ENCODE results near the gene DOCK11.

The DOCK11 gene

DNA sequence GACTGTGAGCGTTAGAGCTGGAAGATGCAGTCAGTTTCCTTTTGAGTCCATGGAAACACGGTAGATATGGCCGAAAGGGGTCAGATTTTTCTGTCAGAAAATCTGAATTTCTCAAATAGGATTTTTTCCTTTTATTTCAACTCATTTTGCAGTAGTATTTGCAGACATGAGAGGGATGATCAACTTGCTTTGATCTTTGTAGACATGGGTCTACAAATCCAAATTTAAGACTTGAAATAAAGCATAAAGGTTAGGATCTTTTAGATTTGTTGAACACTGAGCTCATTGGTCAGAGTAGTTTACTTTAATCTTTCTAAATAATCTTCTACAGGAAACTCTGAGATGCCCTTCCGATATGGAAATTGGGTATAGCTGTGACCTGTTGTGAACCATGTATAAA lies 44.7 kb downstream of the DOCK11 start:
- in situ Hi-C loops (cut with HindIII; ENCODE audit: low sequenced_read_pairs): no loop called here
- no peak for DNase-seq (ENCODE audit: low read depth)
- TF ChIP-seq, protein P1, sequence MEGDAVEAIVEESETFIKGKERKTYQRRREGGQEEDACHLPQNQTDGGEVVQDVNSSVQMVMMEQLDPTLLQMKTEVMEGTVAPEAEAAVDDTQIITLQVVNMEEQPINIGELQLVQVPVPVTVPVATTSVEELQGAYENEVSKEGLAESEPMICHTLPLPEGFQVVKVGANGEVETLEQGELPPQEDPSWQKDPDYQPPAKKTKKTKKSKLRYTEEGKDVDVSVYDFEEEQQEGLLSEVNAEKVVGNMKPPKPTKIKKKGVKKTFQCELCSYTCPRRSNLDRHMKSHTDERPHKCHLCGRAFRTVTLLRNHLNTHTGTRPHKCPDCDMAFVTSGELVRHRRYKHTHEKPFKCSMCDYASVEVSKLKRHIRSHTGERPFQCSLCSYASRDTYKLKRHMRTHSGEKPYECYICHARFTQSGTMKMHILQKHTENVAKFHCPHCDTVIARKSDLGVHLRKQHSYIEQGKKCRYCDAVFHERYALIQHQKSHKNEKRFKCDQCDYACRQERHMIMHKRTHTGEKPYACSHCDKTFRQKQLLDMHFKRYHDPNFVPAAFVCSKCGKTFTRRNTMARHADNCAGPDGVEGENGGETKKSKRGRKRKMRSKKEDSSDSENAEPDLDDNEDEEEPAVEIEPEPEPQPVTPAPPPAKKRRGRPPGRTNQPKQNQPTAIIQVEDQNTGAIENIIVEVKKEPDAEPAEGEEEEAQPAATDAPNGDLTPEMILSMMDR (IDR thresholded peaks at IDR 0.05; ENCODE audit: low read depth, low read length, missing control alignments): no peak
- no peak overlapping the region for H3K4me3 ChIP-seq (ENCODE audit: low read depth, low read length)

DNA sequence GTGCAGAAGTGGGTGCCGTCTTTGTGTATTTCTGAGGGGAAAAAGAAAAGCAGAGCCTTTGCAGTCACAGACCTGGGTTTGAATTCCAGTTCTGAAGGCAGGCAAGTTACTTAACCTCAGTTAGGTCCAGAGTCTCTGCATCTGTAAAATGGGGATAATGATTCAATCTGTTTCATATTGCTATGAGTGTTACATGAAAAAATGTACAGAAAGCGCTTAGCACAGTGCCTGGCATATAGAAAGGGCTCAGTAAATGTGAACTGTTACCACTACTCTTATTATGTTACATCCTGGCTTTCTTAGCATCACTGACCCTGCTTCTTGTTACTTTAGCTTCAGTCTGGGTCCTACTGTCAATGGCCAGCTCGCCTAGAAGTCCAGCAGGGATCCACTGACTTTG lies 45.9 kb downstream of the DOCK11 start:
- TF ChIP-seq, protein P1 (IDR thresholded peaks at IDR 0.05; ENCODE audit: low read depth, low read length, missing control alignments): no peak
- H3K4me3 ChIP-seq (ENCODE audit: low read depth, low read length): no peak overlapping the region
- no peak for DNase-seq (ENCODE audit: low read depth)
- in situ Hi-C loops (cut with HindIII; ENCODE audit: low sequenced_read_pairs): no loop called here

DNA sequence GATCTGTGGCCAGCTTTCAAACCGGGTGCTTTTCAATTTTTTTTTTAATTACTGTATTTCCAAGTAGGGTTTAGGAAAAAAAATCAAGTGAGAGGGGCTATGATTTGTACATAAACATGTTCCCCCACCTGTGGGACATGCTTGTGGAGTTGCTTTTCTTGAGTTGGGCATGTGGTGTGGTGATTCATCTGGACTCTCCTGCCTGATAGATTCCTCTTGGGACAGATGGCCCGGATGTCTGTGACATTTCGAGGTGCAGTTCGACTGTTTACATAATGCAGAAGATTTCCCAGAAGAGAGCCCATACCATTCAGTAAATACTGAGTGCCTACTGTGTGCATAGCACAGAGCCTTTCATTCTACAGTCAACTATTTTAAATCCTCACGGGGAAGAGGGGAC lies 49.9 kb downstream of the DOCK11 start:
- in situ Hi-C loops (cut with HindIII; ENCODE audit: low sequenced_read_pairs): no loop called here
- no peak for DNase-seq (ENCODE audit: low read depth)
- TF ChIP-seq, protein P1 (IDR thresholded peaks at IDR 0.05; ENCODE audit: low read depth, low read length, missing control alignments): no peak
- H3K4me3 ChIP-seq (ENCODE audit: low read depth, low read length): no peak overlapping the region

DNA sequence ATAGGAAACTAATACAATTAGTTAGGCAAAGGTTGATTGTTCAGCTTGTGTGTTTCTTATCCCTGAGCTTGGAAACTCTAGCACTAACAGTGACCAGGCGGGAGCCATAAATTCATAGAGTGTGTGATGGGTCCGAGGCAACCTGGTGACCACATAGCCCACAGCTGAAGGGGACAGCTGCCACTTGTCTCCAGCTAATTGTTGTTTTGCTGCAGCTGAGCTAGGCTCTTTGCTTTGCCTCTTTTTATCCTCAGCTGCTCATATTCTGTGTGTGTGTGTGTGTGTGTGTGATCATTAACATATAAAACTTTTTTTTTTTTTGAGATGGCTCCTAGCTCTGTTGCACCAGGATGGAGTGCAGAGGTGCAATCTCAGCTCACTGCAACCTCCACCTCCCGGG lies 53.2 kb downstream of the DOCK11 start:
- no peak overlapping the region for H3K4me3 ChIP-seq (ENCODE audit: low read depth, low read length)
- TF ChIP-seq, protein P1 (IDR thresholded peaks at IDR 0.05; ENCODE audit: low read depth, low read length, missing control alignments): no peak
- in situ Hi-C loops (cut with HindIII; ENCODE audit: low sequenced_read_pairs): no loop called here
- DNase-seq (ENCODE audit: low read depth): no peak

DNA sequence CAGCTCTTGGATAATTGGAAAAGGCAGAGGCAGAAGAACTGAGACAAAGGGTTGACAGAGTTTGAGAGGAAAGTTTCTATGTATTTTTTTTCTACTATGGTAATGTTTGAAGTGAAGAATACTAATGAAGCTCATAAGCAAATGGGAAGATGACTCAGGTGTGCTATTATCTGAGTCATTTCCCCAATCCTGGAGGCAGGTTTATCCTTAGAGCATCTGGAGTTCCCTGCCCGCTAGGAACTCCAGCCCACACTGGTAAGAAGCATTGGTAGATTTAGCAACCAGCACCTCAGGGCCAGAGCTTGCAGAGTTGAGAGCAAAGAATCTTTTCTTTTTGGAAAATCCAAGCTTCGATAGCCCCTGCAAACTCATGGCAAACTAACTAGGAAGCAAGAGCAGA lies 55.2 kb downstream of the DOCK11 start:
- TF ChIP-seq, protein P1 (IDR thresholded peaks at IDR 0.05; ENCODE audit: low read depth, low read length, missing control alignments): no peak
- H3K4me3 ChIP-seq (ENCODE audit: low read depth, low read length): no peak overlapping the region
- DNase-seq (ENCODE audit: low read depth): no peak
- in situ Hi-C loops (cut with HindIII; ENCODE audit: low sequenced_read_pairs): no loop called here

DNA sequence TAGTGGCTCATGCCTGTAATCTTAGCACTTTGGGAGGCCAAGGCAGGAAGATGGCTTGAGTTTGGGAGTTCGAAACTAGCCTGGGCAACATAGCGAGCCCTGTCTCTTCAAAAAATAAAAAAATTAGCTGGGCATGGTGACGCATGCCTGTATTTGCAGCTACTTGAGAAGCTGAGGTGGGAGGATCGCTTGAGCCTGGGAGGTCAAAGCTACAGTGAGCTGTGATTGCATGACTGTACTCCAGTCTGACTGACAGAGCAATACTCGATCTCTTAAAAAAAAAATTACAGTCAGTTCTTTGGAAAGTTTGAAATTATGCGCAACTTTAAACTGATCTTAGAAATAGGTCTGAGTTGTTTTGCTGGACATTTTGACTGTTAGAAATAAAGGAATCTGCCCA lies 55.8 kb downstream of the DOCK11 start:
- in situ Hi-C loops (cut with HindIII; ENCODE audit: low sequenced_read_pairs): no loop called here
- DNase-seq (ENCODE audit: low read depth): no peak
- TF ChIP-seq, protein P1 (IDR thresholded peaks at IDR 0.05; ENCODE audit: low read depth, low read length, missing control alignments): no peak
- H3K4me3 ChIP-seq (ENCODE audit: low read depth, low read length): no peak overlapping the region

Data from astrocyte of the cerebellum (primary cell).